Osteocyte (in vitro differentiated cells): ENCODE results near the gene CLIC1. TPM values are rescaled to one million over a fixed set of nuclear protein-coding genes. Genes with fewer than 3 reads are reported as not detected.

ENCODE experiments used
- DNase-seq: peaks from one replicate; pipeline ENCODE4 v3.0.0; 2021; ENCODE audit warnings: mixed read lengths; ENCODE audit not compliant: unreplicated experiment; ENCODE audit errors: extremely low spot score
- H3K27ac Mint-ChIP-seq: one replicate; pipeline ENCODE4 v1.8.0; 2021; ENCODE audit warnings: mild to moderate bottlenecking, mixed read lengths; ENCODE audit not compliant: unreplicated experiment
- H3K27me3 Mint-ChIP-seq: one replicate; pipeline ENCODE4 v1.8.0; 2021; ENCODE audit warnings: mixed read lengths; ENCODE audit not compliant: unreplicated experiment
- H3K36me3 Mint-ChIP-seq: one replicate; pipeline ENCODE4 v1.8.0; 2021; ENCODE audit warnings: mixed read lengths; ENCODE audit not compliant: unreplicated experiment
- H3K4me1 Mint-ChIP-seq: one replicate; pipeline ENCODE4 v1.8.0; 2021; ENCODE audit warnings: mixed read lengths; ENCODE audit not compliant: unreplicated experiment
- H3K4me3 Mint-ChIP-seq: one replicate; pipeline ENCODE4 v1.8.0; 2021; ENCODE audit warnings: mild to moderate bottlenecking, moderate library complexity, mixed read lengths; ENCODE audit not compliant: unreplicated experiment
- H3K9me3 Mint-ChIP-seq: one replicate; pipeline ENCODE4 v1.8.0; 2021; ENCODE audit warnings: mixed read lengths; ENCODE audit not compliant: unreplicated experiment
- CTCF ChIP-seq: fragments of 200-600 bp; sonication (generic); IDR thresholded peaks from 2 replicates; pipeline ENCODE4 v1.5.0; 2021; ENCODE audit warnings: antibody characterized with exemption, mild to moderate bottlenecking, moderate library complexity
- total RNA-seq: library from RNA; stranded (reverse); gene quantifications from 2 replicates; pipeline ENCODE4 v1.2.1, GENCODE V29; 2021

The CLIC1 gene
- total RNA-seq, 1 donor from 2014 or later, result 230 TPM

GRCh38 chr6:31734247-31734820, 2.0 kb downstream of the CLIC1 start:
- Mint-ChIP-seq H3K36me3 (peaks cover 21% of the 10 kb centered on the region), H3K27ac (peak overlapping the region; percentile 96), H3K9me3 (no peaks in the 10 kb centered on the region), H3K4me3 (peak overlapping the region; percentile 99), H3K4me1 (peaks cover 58% of the 10 kb centered on the region), H3K27me3 (no peaks in the 10 kb centered on the region)
- no peak for TF ChIP-seq CTCF
- no peak for DNase-seq

- peaks cover 61% of the 10 kb centered on the region for H3K4me1 Mint-ChIP-seq
- H3K4me3 Mint-ChIP-seq, result peak overlapping the region; percentile 99
- TF ChIP-seq CTCF, result no peak
- peaks cover 21% of the 10 kb centered on the region for H3K36me3 Mint-ChIP-seq
- DNase-seq, result no peak
- no peaks in the 10 kb centered on the region for H3K27me3 Mint-ChIP-seq
- peak overlapping the region; percentile 96 for H3K27ac Mint-ChIP-seq
- no peaks in the 10 kb centered on the region for H3K9me3 Mint-ChIP-seq
These were observed 2.6 kb downstream of the CLIC1 start for GRCh38 chr6:31733734-31734133.

GRCh38 chr6:31732029-31732428, 4.3 kb downstream of the CLIC1 start:
- H3K27me3 Mint-ChIP-seq, result no peaks in the 10 kb centered on the region
- no peak overlapping the region for H3K4me3 Mint-ChIP-seq
- no peak for DNase-seq
- peaks cover 27% of the 10 kb centered on the region for H3K36me3 Mint-ChIP-seq
- peaks cover 49% of the 10 kb centered on the region for H3K4me1 Mint-ChIP-seq
- TF ChIP-seq CTCF, result no peak
- H3K27ac Mint-ChIP-seq, result peak overlapping the region; percentile 1
- H3K9me3 Mint-ChIP-seq, result no peaks in the 10 kb centered on the region

GRCh38 chr6:31730631-31731086, 5.7 kb downstream of the CLIC1 start:
- Mint-ChIP-seq H3K27me3 (no peaks in the 10 kb centered on the region), H3K9me3 (no peaks in the 10 kb centered on the region), H3K4me3 (peak overlapping the region; percentile 99), H3K4me1 (peaks cover 43% of the 10 kb centered on the region), H3K27ac (peak overlapping the region; percentile 95), H3K36me3 (peaks cover 40% of the 10 kb centered on the region)
- TF ChIP-seq CTCF, result no peak
- DNase-seq, result no peak

GRCh38 chr6:31729979-31730630, 6.2 kb downstream of the CLIC1 start:
- DNase-seq, result peak; percentile 96
- Mint-ChIP-seq H3K27me3 (no peaks in the 10 kb centered on the region), H3K4me1 (peaks cover 41% of the 10 kb centered on the region), H3K9me3 (no peaks in the 10 kb centered on the region), H3K36me3 (peaks cover 42% of the 10 kb centered on the region), H3K27ac (peak overlapping the region; percentile 95), H3K4me3 (peak overlapping the region; percentile 99)
- TF ChIP-seq CTCF, result no peak
